Upper lobe of left lung (tissue), 6 donors: ENCODE data around the gene LAMB1. TPM values are rescaled to one million over a fixed set of nuclear protein-coding genes. Genes with fewer than 3 reads are reported as not detected.

Experiments
- ATAC-seq, 2 donors: fragments of 200-7000 bp; cut with Tn5 transposase; one replicate each; pipeline ENCODE4 v1.9.1; 2022; ENCODE audit warnings: mild to moderate bottlenecking in 2 of 2, moderate library complexity in 2 of 2; ENCODE audit not compliant: low FRiP score in 2 of 2
- DNase-seq, 2 donors: peaks; one replicate each; pipeline ENCODE4 v3.0.0-alpha.2; 2019 to 2020
- H3K27ac ChIP-seq, 4 donors: fragments of 200-600 bp; sonication (generic); one replicate each; pipeline ENCODE4 v1.5.1; 2016 to 2019
- H3K27me3 ChIP-seq, 4 donors: fragments of 200-600 bp; sonication (generic); one replicate each; pipeline ENCODE4 v1.5.1; 2017 to 2019
- H3K36me3 ChIP-seq, 4 donors: fragments of 200-600 bp; sonication (generic); one replicate each; pipeline ENCODE4 v1.5.1; 2016 to 2019
- H3K4me1 ChIP-seq, 4 donors: fragments of 200-600 bp; sonication (generic); one replicate each; pipeline ENCODE4 v1.5.1; 2018 to 2019
- H3K4me3 ChIP-seq, 4 donors: fragments of 200-600 bp; sonication (generic); one replicate each; pipeline ENCODE4 v1.5.1; 2017 to 2019; ENCODE audit warnings: mild to moderate bottlenecking in 2 of 4, moderate library complexity in 1 of 4
- H3K9me3 ChIP-seq, 4 donors: fragments of 200-600 bp; sonication (generic); one replicate each; pipeline ENCODE4 v1.5.1; 2018 to 2019
- EP300 ChIP-seq, 4 donors: sonication (generic); formaldehyde crosslinking; IDR thresholded peaks; one replicate each; pipeline ENCODE4 v1.5.1; 2017; ENCODE audit warnings: antibody characterized with exemption in 4 of 4, control low read depth in 2 of 4
- POLR2A ChIP-seq, 4 donors: fragments of 450-650 bp; IDR thresholded peaks; one replicate each; pipeline ENCODE4 v1.5.1; 2016 to 2017; ENCODE audit warnings: antibody characterized with exemption in 4 of 4, mild to moderate bottlenecking in 2 of 4
- POLR2AphosphoS5 ChIP-seq, 2 donors: sonication (generic); formaldehyde crosslinking; IDR thresholded peaks; one replicate each; pipeline ENCODE4 v1.5.1; 2017; ENCODE audit warnings: antibody characterized with exemption in 2 of 2
- WGBS, 2 donors: methylation state at CpG; one replicate each; pipeline ENCODE4 v1.1.5; 2017 to 2018; 5-methylcytosine and 5-hydroxymethylcytosine counted together
- small RNA-seq, 4 donors: library from RNA; depleted of rRNA; stranded (forward); fragments of <200 nt; gene quantifications; one replicate each; pipeline ENCODE3, GENCODE V24; 2016
- total RNA-seq, 6 donors: library from RNA; depleted of rRNA in 4 of 6; stranded (reverse); fragments of >200 nt in 4 of 6; gene quantifications; one replicate each; pipeline versions ENCODE4 v1.1.0 to v1.2.1, GENCODE V29; 2016 to 2021
- TF ChIP-seq, protein P1 (sequence below), 6 experiments: fragments of 450-650 bp in 4 of 6; fragments of 200-600 bp in 2 of 6; sonication (generic) in 2 of 6; IDR thresholded peaks; one replicate each; pipeline ENCODE4 v1.5.1; 2016 to 2019; ENCODE audit warnings: antibody characterized with exemption in 6 of 6
- donor health status: DM: no; HTN: no; CAD: no; lungs with moderate emphysema.
- donor health status: DM: no; HTN: yes; CAD: no; lungs with severe emphysema.

The LAMB1 gene
- total RNA-seq, 6 donors from 2014 or later, result 100 to 443 (median 135) TPM

DNA sequence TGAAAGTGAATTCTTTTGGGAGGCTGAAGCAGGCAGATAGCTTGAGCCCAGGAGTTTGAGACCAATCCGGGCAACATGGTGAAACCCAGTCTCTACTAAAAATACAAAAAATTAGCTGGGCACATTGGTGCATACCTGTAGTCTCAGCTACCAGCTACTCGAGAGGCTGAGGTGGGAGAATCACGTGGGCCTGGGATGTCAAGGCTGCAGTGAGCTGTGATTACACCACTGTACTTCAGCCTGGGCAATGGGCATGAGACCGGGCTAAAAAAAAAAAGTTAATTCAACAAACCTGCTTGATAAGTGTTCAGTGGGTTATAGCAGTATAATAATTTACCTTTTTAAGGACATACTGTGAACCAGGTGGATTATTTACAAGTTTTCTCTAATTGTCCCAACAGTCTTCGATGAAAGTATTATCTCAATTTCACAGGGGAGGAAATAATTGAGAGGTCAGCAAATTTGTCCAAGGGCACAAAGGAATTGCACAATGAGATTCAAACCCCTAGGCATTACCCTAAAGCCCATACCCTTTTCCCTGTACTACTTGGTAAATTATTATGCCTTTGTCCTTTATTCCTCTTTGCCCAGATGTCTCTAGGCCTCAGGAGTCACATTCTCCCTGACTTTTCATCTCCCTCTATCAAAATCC lies 125.1 kb downstream of the LAMB1 start:
- no peaks in the 10 kb centered on the region for H3K36me3 ChIP-seq
- no peak for TF ChIP-seq EP300 (IDR thresholded peaks at IDR 0.05)
- no peaks in the 10 kb centered on the region for H3K27me3 ChIP-seq
- no peaks in the 10 kb centered on the region for H3K9me3 ChIP-seq
- no peak overlapping the region for H3K4me3 ChIP-seq
- DNase-seq (peak in 1 of 2 donors; percentile 76), ATAC-seq (peak in 1 of 2 donors; percentile 67)
- WGBS, 2 donors, result 55 to 65% methylated on average over 5 of the region's 5 CpGs
- H3K27ac ChIP-seq, result no peak overlapping the region
- H3K4me1 ChIP-seq, result peaks cover 4 to 26% (median 15%) of the 10 kb centered on the region in 4 donors

DNA sequence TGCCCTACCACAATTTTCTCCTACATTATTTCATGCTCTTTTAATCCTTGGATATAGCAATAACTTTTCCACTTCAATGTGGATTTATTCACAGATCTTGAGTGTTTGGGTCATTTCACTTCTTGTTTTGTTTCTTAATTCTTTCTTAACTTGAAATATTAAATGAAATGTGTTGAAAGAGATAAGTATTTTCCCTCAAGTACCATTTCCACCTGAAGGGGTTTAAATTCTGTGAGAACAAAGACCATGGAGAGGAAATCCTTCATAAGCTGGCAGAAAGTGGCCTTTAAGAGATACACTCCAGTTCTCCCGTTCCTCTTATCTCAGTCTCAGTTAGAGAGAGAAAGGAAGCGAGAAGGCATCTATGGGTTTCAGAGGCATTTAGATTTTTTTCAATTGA lies 126.0 kb downstream of the LAMB1 start:
- no peak for ATAC-seq

DNA sequence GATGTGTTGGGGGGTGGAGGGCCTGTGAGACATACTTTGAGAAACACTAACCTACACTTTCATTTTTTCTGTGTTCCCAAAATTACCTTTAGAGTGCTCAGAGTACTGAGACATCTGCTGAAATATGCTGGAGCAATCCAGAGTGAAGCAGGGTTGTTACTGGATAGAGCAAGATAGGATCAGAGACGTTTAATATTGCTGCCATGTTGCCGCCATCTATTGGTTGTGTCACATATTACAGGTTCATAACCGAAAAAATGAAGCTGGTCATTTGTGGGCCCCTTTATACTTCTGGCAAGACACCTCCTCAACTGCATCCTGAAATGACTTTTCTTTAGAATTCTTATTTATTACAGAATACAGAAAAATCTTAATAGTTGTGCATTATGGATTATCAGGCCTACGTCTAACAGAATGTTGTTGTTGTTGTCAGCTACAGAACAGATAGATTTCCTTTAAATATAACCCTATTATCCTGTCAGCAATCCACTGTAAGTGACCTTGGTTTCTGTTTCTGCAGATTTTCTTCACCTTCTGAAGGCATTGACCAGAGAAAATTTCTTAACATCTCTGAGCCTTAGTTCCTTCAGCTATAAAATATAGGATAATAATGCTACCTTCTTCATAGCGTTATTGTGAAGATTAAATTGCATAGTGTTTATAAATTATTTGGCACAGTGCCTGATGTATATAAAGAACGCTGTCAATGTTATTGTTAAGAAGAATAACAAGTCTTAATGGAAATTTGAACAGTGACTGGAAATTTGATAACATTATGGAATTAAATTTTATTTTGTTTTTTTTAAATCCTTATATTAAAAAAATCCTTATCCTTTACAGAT lies 128.1 kb downstream of the LAMB1 start:
- Histone ChIP-seq H3K9me3 (no peaks in the 10 kb centered on the region), H3K36me3 (no peaks in the 10 kb centered on the region), H3K4me1 (peaks cover 4 to 26% (median 15%) of the 10 kb centered on the region in 4 donors), H3K27ac (no peak overlapping the region), H3K27me3 (no peaks in the 10 kb centered on the region), H3K4me3 (no peak overlapping the region)
- ATAC-seq (peak; percentile 82 to 90), DNase-seq (peak in 1 of 2 donors; percentile 49)
- 19 to 25% methylated on average over 6 of the region's 6 CpGs for WGBS, 2 donors
- TF ChIP-seq POLR2AphosphoS5 (IDR thresholded peaks at IDR 0.05), result no peak
- TF ChIP-seq, protein P1, sequence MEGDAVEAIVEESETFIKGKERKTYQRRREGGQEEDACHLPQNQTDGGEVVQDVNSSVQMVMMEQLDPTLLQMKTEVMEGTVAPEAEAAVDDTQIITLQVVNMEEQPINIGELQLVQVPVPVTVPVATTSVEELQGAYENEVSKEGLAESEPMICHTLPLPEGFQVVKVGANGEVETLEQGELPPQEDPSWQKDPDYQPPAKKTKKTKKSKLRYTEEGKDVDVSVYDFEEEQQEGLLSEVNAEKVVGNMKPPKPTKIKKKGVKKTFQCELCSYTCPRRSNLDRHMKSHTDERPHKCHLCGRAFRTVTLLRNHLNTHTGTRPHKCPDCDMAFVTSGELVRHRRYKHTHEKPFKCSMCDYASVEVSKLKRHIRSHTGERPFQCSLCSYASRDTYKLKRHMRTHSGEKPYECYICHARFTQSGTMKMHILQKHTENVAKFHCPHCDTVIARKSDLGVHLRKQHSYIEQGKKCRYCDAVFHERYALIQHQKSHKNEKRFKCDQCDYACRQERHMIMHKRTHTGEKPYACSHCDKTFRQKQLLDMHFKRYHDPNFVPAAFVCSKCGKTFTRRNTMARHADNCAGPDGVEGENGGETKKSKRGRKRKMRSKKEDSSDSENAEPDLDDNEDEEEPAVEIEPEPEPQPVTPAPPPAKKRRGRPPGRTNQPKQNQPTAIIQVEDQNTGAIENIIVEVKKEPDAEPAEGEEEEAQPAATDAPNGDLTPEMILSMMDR (IDR thresholded peaks at IDR 0.05), result peak; percentile 56 to 77 (median 68)
- TF ChIP-seq EP300 (IDR thresholded peaks at IDR 0.05), result no peak
- no peak for TF ChIP-seq POLR2A (IDR thresholded peaks at IDR 0.05)

More for the DNA sequence above, 126.0 kb downstream of the LAMB1 start:
- Histone ChIP-seq H3K27ac (no peak overlapping the region), H3K9me3 (no peaks in the 10 kb centered on the region), H3K4me3 (no peak overlapping the region), H3K4me1 (peaks cover 4 to 26% (median 15%) of the 10 kb centered on the region in 4 donors), H3K27me3 (no peaks in the 10 kb centered on the region), H3K36me3 (no peaks in the 10 kb centered on the region)
- WGBS, 2 donors, result 33 to 47% methylated on average over 2 of the region's 2 CpGs
- DNase-seq, result no peak
- TF ChIP-seq POLR2A (IDR thresholded peaks at IDR 0.05) (no peak), EP300 (IDR thresholded peaks at IDR 0.05) (no peak)
- TF ChIP-seq, protein P1 (IDR thresholded peaks at IDR 0.05), result no peak

DNA sequence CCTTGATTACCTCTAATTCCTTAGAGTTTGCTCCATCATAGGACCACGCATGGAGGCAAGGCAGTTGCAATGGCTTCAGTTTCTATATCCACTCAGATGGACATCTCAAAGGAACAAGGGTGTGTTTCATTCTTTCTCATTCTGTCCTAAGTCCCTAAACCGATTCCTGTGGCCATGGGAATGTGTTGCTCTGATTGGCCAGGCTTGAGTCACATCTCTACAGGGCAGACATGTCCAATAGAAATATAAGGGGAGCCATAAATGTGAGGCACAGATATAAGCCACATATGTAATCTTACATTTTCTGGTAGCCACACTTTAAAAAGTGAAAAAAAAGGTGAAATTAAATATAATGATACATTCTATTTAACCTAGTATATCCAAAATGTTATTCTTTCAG lies 128.8 kb downstream of the LAMB1 start:
- H3K9me3 ChIP-seq, result no peaks in the 10 kb centered on the region
- H3K27ac ChIP-seq, result no peak overlapping the region
- no peak for TF ChIP-seq POLR2A (IDR thresholded peaks at IDR 0.05)
- TF ChIP-seq EP300 (IDR thresholded peaks at IDR 0.05), result no peak
- TF ChIP-seq POLR2AphosphoS5 (IDR thresholded peaks at IDR 0.05), result no peak
- TF ChIP-seq, protein P1 (IDR thresholded peaks at IDR 0.05), result no peak
- no peaks in the 10 kb centered on the region for H3K36me3 ChIP-seq
- no peak overlapping the region for H3K4me3 ChIP-seq
- H3K4me1 ChIP-seq, result peaks cover 4 to 20% (median 12%) of the 10 kb centered on the region in 4 donors
- no peak for ATAC-seq
- no peak for DNase-seq
- 80 to 85% methylated on average over 2 of the region's 2 CpGs for WGBS, 2 donors
- H3K27me3 ChIP-seq, result no peaks in the 10 kb centered on the region

Small RNA genes within 50 kb of the gene (small RNA-seq; reads per million reads assigned to genes)
- 0 reads per million in 4 donors for gene RF00012

Other genes starting within 250 kb of the LAMB1 start
- 1 to 10 TPM in 1 of 6 donors, under 1 TPM in 2, not detected in 3; 0.43 to 5.4 (median 0.67) TPM for gene SLC26A3, start 199.9 kb downstream of the LAMB1 start, total RNA-seq
- gene DLD, start 112.0 kb downstream of the LAMB1 start, total RNA-seq, result 10 to 100 TPM; 21.3 to 62.9 (median 52.9) TPM
- gene LAMB4, start 127.2 kb upstream of the LAMB1 start, total RNA-seq, result 10 to 100 TPM in 1 of 6 donors, under 1 TPM in 3, not detected in 2; 0.10 to 18.9 (median 0.47) TPM